GM21723 (cell line): ENCODE data around the gene GGPS1.
"Not testable (repeated sequence)": the region's sequence is repeated elsewhere in the genome, so short reads cannot be mapped to it uniquely, and the experiment has no call there.

Experiments
- ATAC-seq: cut with Tn5 transposase; IDR thresholded peaks from one replicate; pipeline ENCODE4 v1.9.1; 2021; ENCODE audit warnings: mild to moderate bottlenecking, moderate library complexity; ENCODE audit not compliant: unreplicated experiment

Gene GGPS1

DNA sequence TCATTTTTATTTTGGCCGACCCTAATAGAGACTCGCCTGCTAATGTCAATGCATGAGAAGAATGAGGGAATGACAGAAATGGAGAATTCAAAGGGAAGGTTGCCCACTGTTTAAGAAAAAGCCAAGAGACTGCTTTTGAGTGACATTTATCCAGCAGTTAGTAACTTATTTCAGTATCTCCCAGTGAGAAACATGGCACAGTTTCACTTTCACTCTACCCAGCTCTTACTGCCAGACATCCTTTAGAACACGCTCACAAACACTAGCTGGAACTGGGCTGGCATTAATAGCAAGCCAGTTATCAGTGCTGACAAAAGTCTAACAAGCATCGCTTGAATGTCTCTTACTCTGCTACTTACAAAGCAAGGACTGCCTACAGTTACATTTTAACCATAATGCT lies 8.5 kb downstream of the GGPS1 start:
- ATAC-seq: no peak

DNA sequence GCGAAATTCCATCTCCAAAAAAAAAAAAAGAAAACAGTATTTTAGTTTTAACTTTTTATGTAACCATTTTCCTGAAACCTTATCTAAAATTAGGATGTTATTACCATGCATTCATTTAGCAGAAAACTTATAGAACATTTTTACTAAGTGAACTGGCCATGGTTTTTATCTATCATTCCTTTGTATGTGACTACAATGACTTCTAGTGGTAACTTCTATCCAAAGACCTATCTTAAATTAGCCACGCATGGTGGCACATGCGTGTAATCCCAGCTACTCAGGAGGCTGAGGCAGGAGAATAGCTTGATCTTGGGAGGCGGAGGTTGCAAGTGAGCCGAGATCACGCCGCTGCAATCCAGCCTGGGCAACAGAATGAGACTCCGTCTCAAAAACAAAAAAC lies 11.4 kb downstream of the GGPS1 start:
- no peak for ATAC-seq

GRCh38 chr1:235341334-235341733 lies 13.0 kb downstream of the GGPS1 start:
- no peak for ATAC-seq

GRCh38 chr1:235342039-235342438 lies 13.7 kb downstream of the GGPS1 start:
- no peak for ATAC-seq

DNA sequence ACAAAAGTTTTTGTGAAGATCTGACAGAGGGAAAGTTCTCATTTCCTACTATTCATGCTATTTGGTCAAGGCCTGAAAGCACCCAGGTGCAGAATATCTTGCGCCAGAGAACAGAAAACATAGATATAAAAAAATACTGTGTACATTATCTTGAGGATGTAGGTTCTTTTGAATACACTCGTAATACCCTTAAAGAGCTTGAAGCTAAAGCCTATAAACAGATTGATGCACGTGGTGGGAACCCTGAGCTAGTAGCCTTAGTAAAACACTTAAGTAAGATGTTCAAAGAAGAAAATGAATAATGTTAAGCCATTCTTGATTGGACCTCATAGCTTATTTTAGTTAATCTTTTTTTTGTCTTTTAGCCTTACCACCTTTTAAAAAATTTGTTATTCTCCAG lies 14.1 kb downstream of the GGPS1 start:
- no peak for ATAC-seq

DNA sequence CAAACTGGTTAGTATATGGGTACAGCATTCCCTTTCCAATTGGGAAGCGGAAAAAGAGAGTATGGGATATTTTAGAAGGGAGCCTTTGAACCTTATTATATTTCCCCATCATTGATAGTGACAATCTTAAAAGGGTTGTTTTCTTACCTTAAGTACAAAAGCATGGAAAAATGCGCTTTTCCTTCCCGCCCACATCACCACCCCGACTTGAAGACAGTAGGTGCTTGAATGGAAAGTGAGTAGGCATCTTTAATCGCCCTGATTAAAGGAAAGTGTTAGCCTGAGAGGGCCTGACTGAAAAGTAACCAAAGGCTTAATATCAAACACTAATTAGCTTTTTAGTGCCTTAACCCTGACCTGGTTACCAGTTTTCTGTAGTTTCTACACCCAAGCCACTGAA lies 15.4 kb downstream of the GGPS1 start:
- no peak for ATAC-seq

DNA sequence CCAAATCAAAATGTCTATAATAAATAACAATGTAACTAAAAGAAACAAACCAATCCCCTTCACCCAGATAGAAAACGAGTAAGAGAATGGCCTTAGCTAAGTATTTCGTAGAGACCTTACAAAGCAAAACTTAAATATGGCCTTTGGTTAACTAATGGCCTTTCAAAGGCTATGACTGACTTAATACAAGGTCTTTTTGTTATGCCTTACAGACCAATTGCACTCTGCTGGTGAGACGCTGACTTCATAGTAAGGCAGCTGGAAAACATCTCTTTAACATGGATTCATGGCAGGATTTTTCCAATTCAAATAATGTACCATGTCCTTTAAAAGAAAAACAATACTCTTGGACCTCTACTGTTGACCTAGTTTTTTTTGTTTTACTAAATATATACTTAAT lies 23.1 kb downstream of the GGPS1 start:
- ATAC-seq: no peak

- ATAC-seq: no peak
Observed at GRCh38 chr1:235351898-235352297, 23.5 kb downstream of the GGPS1 start.

DNA sequence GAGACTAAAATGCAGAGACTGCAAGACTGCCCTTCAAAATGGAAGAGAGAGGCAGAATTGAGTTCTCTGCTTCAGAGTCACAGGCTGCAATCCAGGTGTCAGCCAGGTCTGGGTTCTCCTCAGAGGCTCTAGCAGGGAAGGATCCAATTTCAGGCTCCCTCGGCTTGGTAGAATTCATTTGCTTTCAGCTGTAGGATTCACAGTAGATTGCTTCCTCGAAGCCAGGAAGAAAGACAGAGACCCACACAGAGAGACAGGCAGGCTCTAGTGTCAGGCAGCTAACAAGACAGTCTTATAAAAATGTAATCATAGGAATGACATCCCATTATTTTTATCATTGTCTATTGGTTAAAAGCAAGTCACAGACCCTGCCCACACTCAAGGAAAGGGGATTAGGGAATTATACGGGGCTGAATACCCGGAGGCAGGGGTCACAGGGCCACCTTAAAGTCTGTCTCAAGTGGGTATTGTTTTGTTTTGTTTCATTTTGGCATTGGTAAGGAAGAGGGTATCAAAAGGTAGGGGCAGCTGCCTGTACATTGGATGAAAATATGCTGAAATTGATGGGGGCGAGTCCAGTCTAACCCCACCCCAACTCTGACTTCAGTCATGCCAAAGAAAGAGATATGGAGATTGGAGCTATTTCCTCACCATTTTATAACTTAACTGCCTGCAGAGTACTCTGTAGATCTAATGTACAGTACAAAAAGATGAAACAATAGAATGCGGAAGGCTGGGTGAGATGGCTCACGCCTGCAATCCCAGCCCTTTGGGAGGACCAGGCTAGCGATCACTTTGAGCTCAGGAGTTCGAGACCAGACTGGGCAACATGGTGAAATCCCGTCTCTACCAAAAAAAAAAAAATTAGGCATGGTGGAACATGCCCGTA lies 29.4 kb downstream of the GGPS1 start:
- no peak for ATAC-seq

GRCh38 chr1:235358899-235359298 lies 30.5 kb downstream of the GGPS1 start:
- no peak for ATAC-seq

- ATAC-seq: not testable (repeated sequence)
Observed at GRCh38 chr1:235364189-235364588, 35.8 kb downstream of the GGPS1 start.

DNA sequence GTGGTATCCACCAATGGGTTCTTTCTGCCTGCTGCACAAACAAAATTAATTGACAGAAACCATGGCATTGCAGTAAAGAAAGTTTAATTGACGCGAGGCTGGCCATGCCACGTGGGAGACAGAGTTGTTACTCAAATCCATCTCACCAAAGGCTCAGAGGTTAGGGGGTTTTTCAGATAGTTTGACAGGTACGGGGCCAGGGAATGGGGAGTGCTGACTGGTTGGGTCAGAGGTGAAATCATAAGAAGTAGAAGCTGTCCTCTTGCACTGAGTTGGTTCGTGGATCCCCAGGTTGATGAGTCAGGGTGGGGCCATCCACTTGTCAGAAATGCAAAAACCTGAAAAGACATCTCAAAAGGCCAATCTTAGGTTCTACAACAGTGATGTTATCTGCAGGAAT lies 37.9 kb downstream of the GGPS1 start:
- ATAC-seq: no peak

DNA sequence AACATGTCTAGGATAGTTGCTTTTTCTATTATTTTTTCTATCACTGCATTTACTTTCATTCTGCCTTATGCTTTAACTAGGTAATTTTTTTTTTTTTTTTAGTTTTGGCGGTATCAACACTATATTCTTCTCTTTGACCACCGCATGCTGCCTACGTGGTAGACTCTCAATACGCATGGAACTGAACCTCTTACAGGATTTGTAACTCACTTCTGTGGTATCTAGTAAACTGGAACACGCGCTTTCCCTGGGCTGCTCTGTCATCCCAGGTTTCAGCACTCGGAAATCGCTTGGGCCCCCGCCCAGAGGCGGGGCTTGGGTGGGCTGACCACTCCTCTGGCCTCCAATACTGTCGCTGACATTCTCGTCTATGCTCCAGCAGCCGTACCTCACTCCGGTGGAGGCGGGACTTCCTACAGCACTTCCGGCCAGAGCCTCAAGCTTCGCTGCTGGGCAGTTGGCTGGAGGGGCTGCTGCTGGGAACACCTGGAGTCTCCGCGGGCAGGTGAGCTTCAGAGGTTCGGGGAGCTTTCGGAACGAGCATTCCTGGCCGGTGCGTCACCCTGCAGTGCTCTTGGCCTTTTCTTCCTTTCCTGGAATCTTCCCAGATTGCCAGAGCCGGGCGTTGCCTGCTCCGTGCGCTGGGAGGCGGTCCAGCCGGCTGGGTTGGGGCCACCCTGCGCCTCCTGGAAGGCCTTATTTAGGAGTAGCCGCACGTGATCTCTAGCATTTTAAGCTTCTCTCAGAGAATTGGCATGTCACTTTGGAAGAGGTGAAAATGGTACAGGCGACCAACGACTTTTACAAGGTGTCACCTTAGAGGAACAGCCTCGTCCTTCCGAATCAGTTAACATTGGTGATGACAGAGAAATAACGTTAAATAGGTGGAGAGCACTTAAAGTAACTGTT lies 38.9 kb downstream of the GGPS1 start, which contains the start of gene TBCE:
Gene TBCE (plus strand): TSS at position 428 of the 909 bp plus-strand sequence. CDS start 12,623 bp downstream, outside the sequence.
- ATAC-seq: peak; percentile 100

DNA sequence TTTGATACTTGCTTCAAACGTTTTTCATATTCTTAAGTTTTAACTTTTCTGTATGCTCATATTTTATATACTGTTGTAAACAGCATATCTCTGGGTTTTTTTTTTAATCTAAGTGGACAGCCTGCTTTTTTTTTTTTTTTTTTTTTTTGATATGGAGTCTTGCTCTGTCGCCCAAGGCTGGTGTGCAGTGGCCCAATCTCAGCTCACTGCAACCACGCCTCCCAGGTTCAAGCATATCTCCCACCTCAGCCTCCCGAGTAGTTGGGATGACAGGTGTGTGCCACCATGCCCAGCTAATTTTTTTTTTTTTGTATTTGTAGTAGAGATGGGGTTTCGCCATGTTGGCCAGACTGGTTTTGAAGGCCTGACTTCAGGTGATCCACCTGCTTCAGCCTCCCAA lies 40.1 kb downstream of the GGPS1 start:
- ATAC-seq: no peak

DNA sequence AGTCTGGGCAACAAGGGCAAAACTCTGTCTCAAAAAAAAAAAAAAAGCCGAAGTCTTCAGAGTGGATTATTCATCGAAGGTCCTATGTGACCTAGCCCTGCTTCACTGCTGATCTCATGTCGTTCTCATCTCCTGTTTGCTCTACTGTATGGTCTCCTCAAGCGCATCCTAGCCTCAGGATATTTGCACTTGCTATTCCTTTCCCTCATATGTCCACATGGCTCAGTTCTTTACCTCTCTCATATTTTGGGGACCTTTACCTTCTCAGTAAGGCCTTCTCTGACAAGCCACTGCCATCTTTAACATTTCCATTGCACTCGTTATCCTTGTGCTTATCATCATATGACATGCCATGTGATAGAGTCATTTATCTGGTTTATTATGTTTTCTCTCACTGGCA lies 41.4 kb downstream of the GGPS1 start:
- ATAC-seq: no peak

DNA sequence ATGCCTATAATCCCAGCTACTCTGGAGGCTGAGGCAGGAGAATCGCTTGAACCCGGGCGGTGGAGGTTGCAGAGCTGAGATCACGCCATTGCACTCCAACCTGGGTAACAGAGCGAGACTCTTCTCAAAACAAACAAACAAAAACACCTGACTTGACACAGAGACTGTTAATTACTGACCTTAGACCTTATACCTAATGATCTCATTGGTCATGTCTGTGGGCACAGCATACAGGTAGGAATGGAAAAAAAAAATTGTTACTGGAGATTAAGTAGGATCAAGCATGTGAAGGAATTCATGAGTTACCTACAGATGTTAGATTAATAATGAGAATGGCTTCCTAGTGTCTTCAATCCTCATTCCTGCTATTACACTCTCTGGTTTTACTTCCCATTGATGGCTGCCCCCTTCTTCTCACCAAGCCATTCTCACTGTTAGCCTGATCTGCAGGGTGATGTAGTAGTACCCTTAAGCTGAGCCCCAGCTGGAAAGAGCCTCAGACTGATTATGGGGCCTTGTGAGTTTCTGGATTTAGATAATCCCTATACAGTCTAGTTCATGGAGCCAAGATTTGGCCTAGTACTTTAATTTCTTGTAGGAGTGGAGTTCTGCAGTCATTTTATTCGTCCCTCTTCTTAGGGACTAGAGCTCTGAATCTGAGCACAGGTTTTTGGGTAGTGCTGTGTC lies 47.7 kb downstream of the GGPS1 start:
- no peak for ATAC-seq

- ATAC-seq: not testable (repeated sequence)
Observed at GRCh38 chr1:235378134-235378735, 49.9 kb downstream of the GGPS1 start.

DNA sequence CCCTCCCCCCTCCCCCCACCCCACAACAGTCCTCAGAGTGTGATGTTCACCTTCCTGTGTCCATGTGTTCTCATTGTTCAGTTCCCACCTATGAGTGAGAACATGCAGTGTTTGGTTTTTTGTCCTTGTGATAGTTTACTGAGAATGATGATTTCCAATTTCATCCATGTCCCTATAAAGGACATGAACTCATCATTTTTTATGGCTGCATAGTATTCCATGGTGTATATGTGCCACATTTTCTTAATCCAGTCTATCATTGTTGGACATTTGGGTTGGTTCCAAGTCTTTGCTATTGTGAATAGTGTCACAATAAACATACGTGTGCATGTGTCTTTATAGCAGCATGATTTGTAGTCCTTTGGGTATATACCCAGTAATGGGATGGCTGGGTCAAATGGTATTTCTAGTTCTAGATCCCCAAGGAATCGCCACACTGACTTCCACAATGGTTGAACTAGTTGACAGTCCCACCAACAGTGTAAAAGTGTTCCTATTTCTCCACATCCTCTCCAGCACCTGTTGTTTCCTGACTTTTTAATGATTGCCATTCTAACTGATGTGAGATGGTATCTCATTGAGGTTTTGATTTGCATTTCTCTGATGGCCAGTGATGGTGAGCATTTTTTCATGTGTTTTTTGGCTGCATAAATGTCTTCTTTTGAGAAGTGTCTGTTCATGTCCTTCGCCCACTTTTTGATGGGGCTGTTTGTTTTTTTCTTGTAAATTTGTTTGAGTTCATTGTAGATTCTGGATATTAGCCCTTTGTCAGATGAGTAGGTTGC lies 53.8 kb downstream of the GGPS1 start:
- not testable (repeated sequence) for ATAC-seq

- ATAC-seq: not testable (repeated sequence)
Observed at GRCh38 chr1:235385633-235386032, 57.3 kb downstream of the GGPS1 start.

DNA sequence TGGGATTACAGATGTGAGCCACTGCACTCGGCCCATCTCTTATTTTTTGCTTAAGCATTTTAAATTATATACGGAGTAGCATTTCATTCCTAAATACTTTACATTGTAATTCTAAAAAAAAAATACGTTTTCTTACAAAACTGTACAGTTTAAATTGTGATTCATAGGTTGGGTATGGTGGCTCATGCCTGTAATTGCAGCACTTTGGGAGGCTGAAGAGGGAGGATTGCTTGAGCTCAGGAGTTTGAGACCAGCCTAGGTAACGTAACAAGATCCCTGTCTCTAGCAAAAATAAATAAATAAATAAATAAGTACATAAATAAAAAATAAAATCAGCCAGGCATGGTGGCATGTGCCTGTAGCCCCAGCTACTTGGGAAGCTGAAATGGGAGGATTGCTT lies 63.5 kb downstream of the GGPS1 start:
- no peak for ATAC-seq
